Chondrocyte (in vitro differentiated cells): ENCODE results near the gene PROCR. TPM values are rescaled to one million over a fixed set of nuclear protein-coding genes. Genes with fewer than 3 reads are reported as not detected.

Experiments
- DNase-seq: peaks from one replicate; pipeline ENCODE4 v3.0.0; 2021; ENCODE audit warnings: mixed read lengths, low spot score
- H3K27ac Mint-ChIP-seq: one replicate; pipeline ENCODE4 v1.8.0; 2021; ENCODE audit warnings: mild to moderate bottlenecking, moderate library complexity, mixed read lengths; ENCODE audit not compliant: unreplicated experiment
- H3K27me3 Mint-ChIP-seq: 2 replicates; pipeline ENCODE4 v1.8.0; 2021; ENCODE audit warnings: low read depth, mixed read lengths
- H3K36me3 Mint-ChIP-seq: 2 replicates; pipeline ENCODE4 v1.8.0; 2021; ENCODE audit warnings: low read depth, mixed read lengths
- H3K4me1 Mint-ChIP-seq: 2 replicates; pipeline ENCODE4 v1.8.0; 2021; ENCODE audit warnings: low read depth, mild to moderate bottlenecking, mixed read lengths
- H3K4me3 Mint-ChIP-seq: one replicate; pipeline ENCODE4 v1.8.0; 2021; ENCODE audit warnings: mild to moderate bottlenecking, moderate library complexity, mixed read lengths; ENCODE audit not compliant: unreplicated experiment
- H3K9me3 Mint-ChIP-seq: 2 replicates; pipeline ENCODE4 v1.8.0; 2021; ENCODE audit warnings: low read depth, mixed read lengths
- CTCF ChIP-seq: fragments of 200-600 bp; sonication (generic); IDR thresholded peaks from 2 replicates; pipeline ENCODE4 v1.5.0; 2021; ENCODE audit warnings: antibody characterized with exemption, mild to moderate bottlenecking, moderate library complexity
- total RNA-seq: library from RNA; stranded (reverse); gene quantifications from 3 replicates; pipeline ENCODE4 v1.2.1, GENCODE V29; 2021

PROCR gene
- total RNA-seq, 1 donor from 2014 or later = 3.5 TPM

- no peaks in the 10 kb centered on the region for H3K4me1 Mint-ChIP-seq
- no peak overlapping the region for H3K4me3 Mint-ChIP-seq
- no peaks in the 10 kb centered on the region for H3K9me3 Mint-ChIP-seq
- no peak for TF ChIP-seq CTCF
- peaks cover 10% of the 10 kb centered on the region for H3K36me3 Mint-ChIP-seq
- peaks cover 15% of the 10 kb centered on the region for H3K27me3 Mint-ChIP-seq
- H3K27ac Mint-ChIP-seq = no peak overlapping the region
- no peak for DNase-seq
Observed at GRCh38 chr20:35215066-35215956, 43.4 kb downstream of the PROCR start.

GRCh38 chr20:35216541-35216940, 44.7 kb downstream of the PROCR start:
- DNase-seq = no peak
- no peak overlapping the region for H3K27ac Mint-ChIP-seq
- no peaks in the 10 kb centered on the region for H3K9me3 Mint-ChIP-seq

GRCh38 chr20:35223941-35224340, 52.1 kb downstream of the PROCR start:
- H3K27me3 Mint-ChIP-seq = peaks cover 26% of the 10 kb centered on the region
- H3K36me3 Mint-ChIP-seq = peaks cover 8% of the 10 kb centered on the region
- no peak for TF ChIP-seq CTCF
- no peak overlapping the region for H3K27ac Mint-ChIP-seq
- H3K4me1 Mint-ChIP-seq = peaks cover 14% of the 10 kb centered on the region
- no peak for DNase-seq
- no peak overlapping the region for H3K4me3 Mint-ChIP-seq
- H3K9me3 Mint-ChIP-seq = no peaks in the 10 kb centered on the region

More at GRCh38 chr20:35216541-35216940, 44.7 kb downstream of the PROCR start:
- no peak for TF ChIP-seq CTCF
- Mint-ChIP-seq H3K27me3 (peaks cover 15% of the 10 kb centered on the region), H3K36me3 (peaks cover 10% of the 10 kb centered on the region), H3K4me3 (no peak overlapping the region), H3K4me1 (no peaks in the 10 kb centered on the region)

GRCh38 chr20:35224536-35224935, 52.7 kb downstream of the PROCR start:
- H3K27ac Mint-ChIP-seq = no peak overlapping the region
- no peak overlapping the region for H3K4me3 Mint-ChIP-seq
- peaks cover 25% of the 10 kb centered on the region for H3K27me3 Mint-ChIP-seq
- H3K4me1 Mint-ChIP-seq = peaks cover 14% of the 10 kb centered on the region
- no peak for DNase-seq
- no peaks in the 10 kb centered on the region for H3K9me3 Mint-ChIP-seq
- H3K36me3 Mint-ChIP-seq = peaks cover 6% of the 10 kb centered on the region
- TF ChIP-seq CTCF = no peak

- peaks cover 26% of the 10 kb centered on the region for H3K27me3 Mint-ChIP-seq
- H3K9me3 Mint-ChIP-seq = no peaks in the 10 kb centered on the region
- H3K4me3 Mint-ChIP-seq = peak overlapping the region; percentile 70
- no peak for TF ChIP-seq CTCF
- peaks cover 14% of the 10 kb centered on the region for H3K4me1 Mint-ChIP-seq
- H3K36me3 Mint-ChIP-seq = peaks cover 6% of the 10 kb centered on the region
- no peak for DNase-seq
- H3K27ac Mint-ChIP-seq = no peak overlapping the region
Observed at GRCh38 chr20:35225319-35226125, 53.6 kb downstream of the PROCR start.
